HUES64 (cell line): ENCODE data around the gene GFOD2. TPM values are rescaled to one million over a fixed set of nuclear protein-coding genes. Genes with fewer than 3 reads are reported as not detected.

ENCODE experiments used
- H3K27ac ChIP-seq: 2 replicates; pipeline ENCODE4 v1.7.0; 2013; ENCODE audit warnings: low read depth, low read length, inconsistent platforms
- H3K27me3 ChIP-seq: 2 replicates; pipeline ENCODE4 v1.6.1; 2013; ENCODE audit warnings: mild to moderate bottlenecking, low read length; ENCODE audit not compliant: insufficient read depth
- H3K36me3 ChIP-seq: 2 replicates; pipeline ENCODE4 v1.6.1; 2013; ENCODE audit warnings: mild to moderate bottlenecking, low read length; ENCODE audit not compliant: insufficient read depth
- H3K4me1 ChIP-seq: 2 replicates; pipeline ENCODE4 v1.6.1; 2013; ENCODE audit warnings: mild to moderate bottlenecking, low read length, moderate library complexity; ENCODE audit not compliant: insufficient read depth
- H3K4me3 ChIP-seq: 2 replicates; pipeline ENCODE4 v1.5.1; 2013; ENCODE audit warnings: mild to moderate bottlenecking, low read length, moderate library complexity
- H3K9ac ChIP-seq: 2 replicates; pipeline ENCODE4 v1.6.1; 2013; ENCODE audit warnings: mild to moderate bottlenecking, low read depth, low read length
- H3K9me3 ChIP-seq: 2 replicates; pipeline ENCODE4 v1.6.1; 2013; ENCODE audit warnings: low read depth, low read length; ENCODE audit not compliant: insufficient read depth
- WGBS: fragments of 150-250, 120-280 bp; methylation state at CpG from one replicate; pipeline ENCODE4 v1.1.7; 2013; ENCODE audit warnings: missing lambda C conversion rate; 5-methylcytosine and 5-hydroxymethylcytosine counted together
- polyA plus RNA-seq, 2 experiments: library from polyadenylated mRNA; stranded (reverse); fragments of 50-300 nt; gene quantifications; one replicate each; pipeline ENCODE4 v1.2.3, GENCODE V29; 2013

GFOD2 gene, protein sequence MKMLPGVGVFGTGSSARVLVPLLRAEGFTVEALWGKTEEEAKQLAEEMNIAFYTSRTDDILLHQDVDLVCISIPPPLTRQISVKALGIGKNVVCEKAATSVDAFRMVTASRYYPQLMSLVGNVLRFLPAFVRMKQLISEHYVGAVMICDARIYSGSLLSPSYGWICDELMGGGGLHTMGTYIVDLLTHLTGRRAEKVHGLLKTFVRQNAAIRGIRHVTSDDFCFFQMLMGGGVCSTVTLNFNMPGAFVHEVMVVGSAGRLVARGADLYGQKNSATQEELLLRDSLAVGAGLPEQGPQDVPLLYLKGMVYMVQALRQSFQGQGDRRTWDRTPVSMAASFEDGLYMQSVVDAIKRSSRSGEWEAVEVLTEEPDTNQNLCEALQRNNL
- 16.9 TPM for polyA plus RNA-seq (2013, experiment 1 of 2)
- polyA plus RNA-seq (2013, experiment 2 of 2), result 18.1 TPM

- WGBS, result under 1% methylated on average over 59 of the region's 59 CpGs
Observed at GRCh38 chr16:67719048-67719777, at the start of gene GFOD2. TSS of gene GFOD2 (minus strand) at chr16:67719316. CDS start at chr16:67685715, 33,601 bp downstream.

DNA sequence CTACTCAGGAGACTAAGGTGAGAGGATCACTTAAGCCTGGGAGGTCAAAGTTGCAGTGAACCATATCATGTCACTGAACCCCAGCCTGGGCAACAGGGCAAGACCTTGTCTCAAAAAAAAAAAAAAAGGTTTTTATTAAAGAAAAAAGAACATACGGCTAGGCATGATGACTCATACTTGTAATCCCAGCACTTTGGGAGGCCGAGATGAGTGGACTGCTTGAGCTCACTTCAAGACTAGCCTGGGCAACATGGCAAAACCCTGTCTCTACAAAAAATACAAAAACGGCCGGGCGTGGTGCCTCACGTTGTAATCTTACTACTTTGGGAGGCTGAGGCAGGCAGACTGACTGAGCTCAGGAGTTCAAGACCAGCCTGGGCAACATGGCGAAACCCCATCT lies 48.8 kb upstream of the GFOD2 start:
- Histone ChIP-seq H3K4me3 (no peak overlapping the region), H3K36me3 (peaks cover 5% of the 10 kb centered on the region; the same call in 1 of the 2 replicates), H3K27ac (no peak overlapping the region), H3K9me3 (no peaks in the 10 kb centered on the region), H3K9ac (no peak overlapping the region), H3K27me3 (no peaks in the 10 kb centered on the region), H3K4me1 (no peaks in the 10 kb centered on the region; the same call in 1 of the 2 replicates)
- WGBS, result 95% methylated on average over 7 of the region's 7 CpGs

More at GRCh38 chr16:67719048-67719777, at the start of gene GFOD2:
- no peaks in the 10 kb centered on the region for H3K9me3 ChIP-seq
- H3K4me3 ChIP-seq, result peak within 1 kb of the TSS; percentile 93
- no peaks in the 10 kb centered on the region for H3K27me3 ChIP-seq
- H3K9ac ChIP-seq, result peak within 1 kb of the TSS; percentile 77
- H3K36me3 ChIP-seq, result peaks cover 4% of the 10 kb centered on the region; the same call in 1 of the 2 replicates
- H3K4me1 ChIP-seq, result peaks cover 3% of the 10 kb centered on the region; the same call in 1 of the 2 replicates
- peak within 1 kb of the TSS; percentile 50 for H3K27ac ChIP-seq

GRCh38 chr16:67766291-67766690 lies 47.2 kb upstream of the GFOD2 start:
- Histone ChIP-seq H3K27ac (no peak overlapping the region), H3K9me3 (no peaks in the 10 kb centered on the region), H3K27me3 (no peaks in the 10 kb centered on the region), H3K9ac (no peak overlapping the region), H3K36me3 (no peaks in the 10 kb centered on the region), H3K4me1 (no peaks in the 10 kb centered on the region; the same call in 1 of the 2 replicates), H3K4me3 (no peak overlapping the region)
- WGBS, result 93% methylated on average over 4 of the region's 4 CpGs

DNA sequence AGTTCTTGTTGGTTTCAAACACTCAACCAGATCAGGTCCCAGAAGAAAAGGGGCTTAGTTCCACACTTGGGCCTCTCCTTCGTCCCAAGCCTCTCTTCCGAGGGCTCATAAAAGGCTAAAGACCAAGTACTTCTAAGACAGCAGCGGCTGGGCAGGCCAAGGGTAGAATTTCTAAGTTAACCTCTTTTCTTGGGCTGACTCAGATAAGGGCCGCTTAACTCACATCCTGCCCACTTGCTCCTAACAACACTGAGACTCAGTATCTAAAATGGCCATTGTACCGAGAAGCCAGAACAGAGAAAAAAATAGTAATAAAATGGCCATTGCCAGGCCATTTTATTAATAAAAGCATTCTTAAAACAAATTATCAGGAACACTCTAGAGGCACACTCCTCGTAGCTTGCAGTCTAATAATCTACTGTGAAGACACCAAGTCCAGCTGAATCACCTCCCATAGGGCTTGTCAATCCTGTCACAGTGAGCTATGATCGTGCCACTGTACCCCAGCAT lies 45.1 kb upstream of the GFOD2 start:
- Histone ChIP-seq H3K9me3 (no peaks in the 10 kb centered on the region), H3K4me1 (no peaks in the 10 kb centered on the region; the same call in 1 of the 2 replicates), H3K36me3 (no peaks in the 10 kb centered on the region), H3K4me3 (no peak overlapping the region), H3K9ac (no peak overlapping the region), H3K27me3 (no peaks in the 10 kb centered on the region), H3K27ac (no peak overlapping the region)
- WGBS, result 97% methylated on average over 7 of the region's 7 CpGs

GRCh38 chr16:67763066-67763465 lies 44.0 kb upstream of the GFOD2 start:
- Histone ChIP-seq H3K4me1 (no peaks in the 10 kb centered on the region; the same call in 1 of the 2 replicates), H3K27ac (no peak overlapping the region), H3K9ac (no peak overlapping the region), H3K4me3 (no peak overlapping the region), H3K36me3 (no peaks in the 10 kb centered on the region), H3K27me3 (no peaks in the 10 kb centered on the region), H3K9me3 (no peaks in the 10 kb centered on the region)
- 92% methylated on average over 5 of the region's 5 CpGs for WGBS

GRCh38 chr16:67762385-67762784 lies 43.3 kb upstream of the GFOD2 start:
- Histone ChIP-seq H3K9me3 (no peaks in the 10 kb centered on the region), H3K4me1 (no peaks in the 10 kb centered on the region; the same call in 1 of the 2 replicates), H3K27me3 (no peaks in the 10 kb centered on the region), H3K4me3 (no peak overlapping the region), H3K9ac (no peak overlapping the region), H3K36me3 (no peaks in the 10 kb centered on the region), H3K27ac (no peak overlapping the region)
- 94% methylated on average over 2 of the region's 2 CpGs for WGBS

- no peak overlapping the region for H3K27ac ChIP-seq
- 82% methylated on average over 1 of the region's 1 CpG for WGBS
- H3K36me3 ChIP-seq, result no peaks in the 10 kb centered on the region
- no peaks in the 10 kb centered on the region for H3K9me3 ChIP-seq
- no peaks in the 10 kb centered on the region for H3K27me3 ChIP-seq
- H3K4me1 ChIP-seq, result no peaks in the 10 kb centered on the region; the same call in 1 of the 2 replicates
- no peak overlapping the region for H3K4me3 ChIP-seq
- H3K9ac ChIP-seq, result no peak overlapping the region
Observed at GRCh38 chr16:67761924-67762323, 42.8 kb upstream of the GFOD2 start.

DNA sequence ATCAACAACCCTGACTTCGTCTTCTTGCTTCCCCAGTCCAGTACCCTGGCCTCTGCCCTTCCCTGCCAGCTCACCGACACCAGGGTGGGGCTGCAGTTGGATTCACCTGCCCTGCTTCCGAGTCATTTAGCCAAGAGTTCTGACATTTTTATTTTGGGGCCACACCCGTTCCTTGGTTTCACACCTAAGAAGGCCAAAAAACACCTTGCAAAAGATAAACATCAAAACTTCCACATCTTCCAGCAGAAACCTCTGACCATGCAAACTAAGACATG lies 41.8 kb upstream of the GFOD2 start:
- Histone ChIP-seq H3K4me1 (no peaks in the 10 kb centered on the region), H3K36me3 (no peaks in the 10 kb centered on the region), H3K27me3 (no peaks in the 10 kb centered on the region), H3K4me3 (no peak overlapping the region), H3K27ac (no peak overlapping the region), H3K9me3 (no peaks in the 10 kb centered on the region), H3K9ac (no peak overlapping the region)
- WGBS, result 92% methylated on average over 4 of the region's 4 CpGs

DNA sequence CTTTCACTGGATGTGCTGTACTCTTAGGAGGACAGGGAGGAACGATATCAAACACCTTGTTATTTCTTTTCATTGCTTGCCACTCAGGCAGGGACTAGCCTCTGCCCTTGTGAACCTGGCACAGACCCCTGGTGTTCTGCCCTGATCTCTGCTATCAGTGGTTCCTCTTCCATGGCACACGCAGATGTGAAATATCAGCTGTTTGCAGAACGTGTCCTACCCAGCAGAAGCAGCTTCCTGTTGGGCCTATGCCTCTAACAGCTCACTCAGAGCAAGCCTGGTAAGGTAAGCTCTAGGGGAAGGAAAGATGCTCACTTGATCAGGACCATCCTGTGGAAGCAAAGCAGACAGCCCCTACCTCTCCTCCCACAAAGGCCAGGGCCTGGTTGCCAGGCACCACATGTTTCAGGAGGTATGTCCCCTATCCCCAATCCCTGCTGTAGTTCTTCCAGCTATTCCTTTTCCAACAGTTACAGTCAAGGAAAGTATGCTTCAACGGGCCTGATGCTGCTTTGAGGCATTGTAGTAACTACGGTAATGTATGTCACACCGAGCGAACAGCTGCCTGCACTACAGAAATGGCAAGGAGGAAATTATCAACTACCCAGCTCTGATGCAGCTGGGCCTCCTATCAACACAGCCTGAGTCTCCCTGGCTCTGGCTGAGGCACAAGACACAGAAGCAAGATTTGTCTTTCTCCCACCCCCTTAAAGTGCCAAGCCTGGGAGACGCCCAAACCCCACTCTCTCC lies 41.3 kb upstream of the GFOD2 start:
- Histone ChIP-seq H3K36me3 (no peaks in the 10 kb centered on the region), H3K4me1 (no peaks in the 10 kb centered on the region), H3K9me3 (no peaks in the 10 kb centered on the region), H3K27ac (no peak overlapping the region), H3K4me3 (no peak overlapping the region), H3K9ac (peak overlapping the region; percentile 7; the same call in 1 of the 2 replicates), H3K27me3 (no peaks in the 10 kb centered on the region)
- 94% methylated on average over 8 of the region's 8 CpGs for WGBS

DNA sequence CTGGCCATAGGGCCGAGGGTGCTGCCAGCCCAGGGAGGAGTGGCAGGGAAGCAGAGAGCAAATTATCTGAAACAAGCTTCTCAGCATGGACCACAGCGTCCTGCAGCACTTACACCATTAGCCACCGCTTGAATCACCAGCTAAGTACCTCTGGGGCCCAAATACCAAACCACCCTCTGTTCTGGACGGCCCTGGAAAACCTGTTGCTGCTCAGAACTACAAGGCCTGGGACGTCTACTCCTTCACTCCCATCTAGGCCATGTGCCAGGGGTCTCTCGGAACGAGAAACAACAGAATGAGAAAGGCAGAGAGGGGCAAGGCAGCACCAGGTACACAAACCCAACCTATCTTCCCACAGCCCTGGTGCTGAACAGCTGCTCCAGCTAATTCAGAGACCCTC lies 39.9 kb upstream of the GFOD2 start:
- Histone ChIP-seq H3K27me3 (no peaks in the 10 kb centered on the region), H3K9me3 (no peaks in the 10 kb centered on the region), H3K4me3 (no peak overlapping the region), H3K27ac (no peak overlapping the region), H3K9ac (no peak overlapping the region), H3K4me1 (no peaks in the 10 kb centered on the region), H3K36me3 (0 out of 2 replicates have a peak, but pooled peaks cover 3% of the 10 kb centered on the region)
- 93% methylated on average over 7 of the region's 7 CpGs for WGBS
